ENCODE data around the gene SH3GL1.

DNA sequence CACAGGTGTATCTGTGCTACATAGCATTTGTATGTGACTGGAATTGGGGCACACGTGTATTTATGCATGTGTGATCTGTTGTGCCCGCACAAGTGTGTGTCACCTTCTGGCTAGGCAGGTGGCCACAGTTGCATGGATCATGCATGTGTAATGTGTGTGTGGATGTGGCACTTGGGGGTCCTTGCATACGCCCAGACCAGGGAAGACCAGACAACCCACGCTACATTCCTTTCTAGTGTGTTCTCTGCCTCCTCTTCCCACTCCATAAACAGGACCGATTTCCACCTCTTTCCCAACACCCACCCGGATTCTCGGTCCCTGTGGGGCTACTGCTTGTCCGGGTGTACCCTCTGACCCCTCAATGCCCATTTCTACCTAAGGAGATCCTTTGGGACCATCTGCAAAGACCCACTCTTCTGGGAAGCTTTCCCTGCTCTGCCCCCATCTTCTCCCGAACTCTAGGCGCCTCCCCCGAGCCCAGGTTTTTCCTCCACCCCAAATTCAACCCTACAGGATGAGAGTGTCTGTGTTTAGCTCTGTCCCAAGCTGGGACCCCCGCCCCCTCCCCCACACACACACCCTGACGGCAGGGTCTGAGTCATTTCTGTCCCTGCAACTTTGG is 74.0 kb downstream of the SH3GL1 start:
- TF ChIP-seq, protein P1, sequence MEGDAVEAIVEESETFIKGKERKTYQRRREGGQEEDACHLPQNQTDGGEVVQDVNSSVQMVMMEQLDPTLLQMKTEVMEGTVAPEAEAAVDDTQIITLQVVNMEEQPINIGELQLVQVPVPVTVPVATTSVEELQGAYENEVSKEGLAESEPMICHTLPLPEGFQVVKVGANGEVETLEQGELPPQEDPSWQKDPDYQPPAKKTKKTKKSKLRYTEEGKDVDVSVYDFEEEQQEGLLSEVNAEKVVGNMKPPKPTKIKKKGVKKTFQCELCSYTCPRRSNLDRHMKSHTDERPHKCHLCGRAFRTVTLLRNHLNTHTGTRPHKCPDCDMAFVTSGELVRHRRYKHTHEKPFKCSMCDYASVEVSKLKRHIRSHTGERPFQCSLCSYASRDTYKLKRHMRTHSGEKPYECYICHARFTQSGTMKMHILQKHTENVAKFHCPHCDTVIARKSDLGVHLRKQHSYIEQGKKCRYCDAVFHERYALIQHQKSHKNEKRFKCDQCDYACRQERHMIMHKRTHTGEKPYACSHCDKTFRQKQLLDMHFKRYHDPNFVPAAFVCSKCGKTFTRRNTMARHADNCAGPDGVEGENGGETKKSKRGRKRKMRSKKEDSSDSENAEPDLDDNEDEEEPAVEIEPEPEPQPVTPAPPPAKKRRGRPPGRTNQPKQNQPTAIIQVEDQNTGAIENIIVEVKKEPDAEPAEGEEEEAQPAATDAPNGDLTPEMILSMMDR (IDR thresholded peaks at IDR 0.05): no peak
- no peak for TF ChIP-seq POLR2A (IDR thresholded peaks at IDR 0.05)
